ENCODE results near the gene IMMT.
A peak's percentile ranks its signal among the peaks of the same experiment; 100 is the strongest.
"Not testable (repeated sequence)": the region's sequence is repeated elsewhere in the genome, so short reads cannot be mapped to it uniquely, and the experiment has no call there.

The IMMT gene

GRCh38 chr2:86202336-86202692 is 7.1 kb upstream of the IMMT start:
- DNase-seq: no peak

DNA sequence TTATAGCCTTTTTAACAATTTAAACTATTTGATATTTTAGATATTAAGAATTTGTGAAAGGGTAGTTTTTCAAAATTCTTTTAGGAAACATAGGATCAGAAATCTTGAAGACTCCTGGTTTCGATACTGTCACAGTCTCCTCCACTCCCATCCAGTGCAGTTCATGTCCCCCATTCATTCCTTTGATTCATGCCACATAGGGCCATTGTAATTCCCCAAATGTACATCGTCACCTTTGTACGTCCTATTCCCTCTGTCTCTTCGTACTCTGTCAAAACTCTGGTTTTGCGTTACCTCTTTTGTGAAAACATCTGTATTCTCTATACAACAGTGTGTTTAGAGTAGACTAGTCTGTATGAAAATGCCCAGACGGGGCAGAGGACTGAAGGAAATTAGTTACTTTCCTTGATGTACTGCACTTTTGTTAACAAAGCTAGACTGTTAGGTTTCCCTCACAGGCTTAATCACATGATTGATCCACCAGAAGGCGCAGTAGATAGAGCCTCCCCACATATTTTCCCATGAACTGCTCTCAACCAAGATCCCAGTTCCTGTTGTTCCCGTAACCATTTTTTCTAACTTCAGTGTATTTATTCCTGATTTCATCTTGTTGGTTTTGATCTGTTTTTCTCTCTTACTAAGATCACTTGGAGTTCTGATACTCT is 6.5 kb upstream of the IMMT start:
- DNase-seq: peak in 3 of 58 donors; percentile 7 to 45 (median 30)

DNA sequence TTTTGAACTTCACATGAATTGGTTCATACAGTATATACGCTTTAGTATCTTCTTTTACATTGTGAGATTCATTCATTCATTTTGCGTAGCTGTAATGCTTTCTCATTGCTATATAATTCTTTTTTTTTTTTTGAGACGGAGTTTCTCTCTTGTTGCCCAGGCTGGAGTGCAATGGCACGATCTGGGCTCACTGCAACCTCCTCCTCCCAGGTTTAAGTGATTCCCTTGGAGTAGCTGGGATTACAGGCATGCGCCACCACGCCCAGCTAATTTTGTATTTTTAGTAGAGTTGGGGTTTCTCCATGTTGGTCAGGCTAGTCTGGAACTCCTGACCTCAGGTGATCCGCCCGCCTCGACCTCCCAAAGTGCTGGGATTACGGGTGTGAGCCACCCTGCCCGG is 5.3 kb upstream of the IMMT start:
- DNase-seq: not testable (repeated sequence)

GRCh38 chr2:86199834-86200177 is 4.5 kb upstream of the IMMT start:
- no peak for DNase-seq

- no peak for DNase-seq
Measured at GRCh38 chr2:86195808-86196387, 636 bp upstream of the IMMT start.

GRCh38 chr2:86194751-86195054 is 559 bp downstream of the IMMT start:
- DNase-seq: peak in 19 of 58 donors; percentile 82 to 97 (median 95)

DNA sequence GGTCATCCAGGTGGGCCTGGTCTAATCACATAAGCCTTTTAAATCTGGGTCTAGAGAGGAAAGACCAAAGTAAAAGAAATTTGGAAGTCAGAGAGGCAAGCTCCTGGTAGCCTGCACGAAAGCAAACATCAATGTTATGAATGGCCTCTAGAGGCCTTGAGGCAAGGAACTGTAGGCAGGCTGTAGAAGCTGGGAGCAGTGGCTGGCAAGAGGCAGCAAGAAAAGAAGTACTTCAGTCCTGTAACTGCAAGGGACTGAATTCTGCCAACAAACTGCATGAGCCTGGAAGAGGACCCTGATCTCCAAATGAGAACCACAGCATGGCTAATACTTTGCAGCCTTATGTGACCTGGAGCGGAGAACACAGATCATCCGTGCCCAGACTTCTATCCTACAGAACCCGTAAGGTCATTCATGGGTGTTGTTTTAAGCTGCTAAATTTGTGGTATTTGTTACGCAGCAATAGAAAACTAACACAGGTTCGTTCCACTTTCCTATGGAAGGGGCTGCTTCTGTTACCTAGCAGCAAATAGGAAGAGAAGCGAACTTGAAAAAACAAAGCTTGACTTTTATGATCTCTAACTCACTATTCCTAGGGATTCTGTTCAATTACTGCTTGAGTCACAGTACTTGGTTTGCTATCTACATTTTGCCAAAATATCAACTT is 1.2 kb downstream of the IMMT start:
- no peak for DNase-seq

GRCh38 chr2:86189782-86190416 is 5.4 kb downstream of the IMMT start:
- DNase-seq: no peak

DNA sequence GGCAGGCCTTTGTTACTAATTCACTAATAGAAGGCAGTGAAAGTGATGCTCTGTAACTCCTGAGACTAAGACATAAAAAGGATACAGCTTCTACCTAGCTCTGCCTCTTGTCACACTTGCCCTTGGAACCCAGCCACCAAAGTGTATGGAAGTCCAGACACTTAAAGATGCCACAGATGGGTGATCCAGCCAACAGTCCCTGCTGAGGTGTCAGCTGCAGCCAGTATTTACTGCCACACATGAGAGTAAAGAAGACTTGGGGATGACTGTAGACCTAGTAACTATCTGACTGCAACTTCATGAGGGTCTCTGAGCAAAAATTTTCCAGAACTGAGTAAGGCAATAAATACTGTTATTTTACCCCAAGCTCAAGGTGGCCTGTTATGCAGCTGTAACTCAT is 8.8 kb downstream of the IMMT start:
- no peak for DNase-seq

GRCh38 chr2:86185517-86186212 is 9.6 kb downstream of the IMMT start:
- no peak for DNase-seq

DNA sequence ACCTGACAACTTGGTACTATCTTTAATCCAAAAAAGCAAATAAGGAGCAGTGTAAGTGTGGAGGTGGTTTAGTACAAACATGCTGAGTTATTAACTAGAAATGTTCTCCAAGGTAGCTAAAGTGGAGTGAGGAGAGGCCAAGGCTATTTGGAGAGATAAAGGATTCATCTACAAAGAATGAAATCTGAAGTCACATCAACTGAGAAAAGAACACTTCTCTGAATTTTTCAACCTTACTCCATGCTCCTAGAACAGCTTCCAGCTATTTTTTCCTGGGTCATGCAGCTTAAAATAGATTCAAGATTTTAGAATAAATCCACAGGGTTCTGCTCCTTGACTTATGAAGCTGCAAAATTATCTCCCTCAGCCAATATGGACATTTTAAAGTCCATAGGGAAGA is 18.7 kb downstream of the IMMT start:
- DNase-seq: no peak

GRCh38 chr2:86175828-86176227 is 19.4 kb downstream of the IMMT start:
- DNase-seq: no peak

- no peak for DNase-seq
Measured at GRCh38 chr2:86174445-86174844, 20.8 kb downstream of the IMMT start.

- DNase-seq: no peak
Measured at GRCh38 chr2:86172610-86173009, 22.7 kb downstream of the IMMT start.

DNA sequence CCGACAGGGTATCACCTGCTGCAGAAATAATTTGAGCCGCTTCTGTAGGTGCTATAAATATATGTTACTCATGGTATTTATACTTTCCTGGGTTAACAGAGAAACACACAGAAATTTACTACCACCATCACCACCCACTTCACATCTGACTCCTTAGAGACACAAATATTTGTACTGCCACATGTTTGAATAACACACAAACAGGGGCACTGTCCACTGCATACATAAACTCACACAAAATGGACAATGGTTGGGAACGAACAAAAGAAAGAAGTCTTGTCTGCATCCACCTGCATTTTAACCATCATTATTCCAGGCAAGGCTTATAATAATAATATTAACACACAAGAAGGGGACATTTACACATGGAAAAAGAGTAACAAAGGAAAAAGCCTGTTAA is 24.0 kb downstream of the IMMT start:
- DNase-seq: peak in 1 of 58 donors; percentile 3

DNA sequence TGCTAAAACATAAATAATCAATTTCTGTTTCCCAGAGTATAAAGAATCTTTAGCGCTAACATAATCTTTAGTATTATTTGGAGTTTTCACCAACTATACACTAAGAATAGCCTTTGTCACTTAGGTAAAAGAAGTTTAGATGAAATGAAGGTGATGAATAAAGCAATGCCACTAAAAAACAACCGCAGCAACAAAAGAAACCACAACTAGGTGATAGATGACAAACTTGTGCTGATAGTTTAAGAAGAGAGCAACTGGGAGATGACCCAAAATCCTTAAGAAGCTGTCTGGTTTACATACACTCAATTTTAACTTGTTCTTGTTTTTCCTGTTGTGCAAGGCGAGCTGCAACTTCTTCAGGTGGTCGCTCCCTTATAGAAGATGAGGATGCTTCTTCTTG is 24.8 kb downstream of the IMMT start:
- DNase-seq: no peak

GRCh38 chr2:86160156-86160952 is 34.9 kb downstream of the IMMT start:
- no peak for DNase-seq

DNA sequence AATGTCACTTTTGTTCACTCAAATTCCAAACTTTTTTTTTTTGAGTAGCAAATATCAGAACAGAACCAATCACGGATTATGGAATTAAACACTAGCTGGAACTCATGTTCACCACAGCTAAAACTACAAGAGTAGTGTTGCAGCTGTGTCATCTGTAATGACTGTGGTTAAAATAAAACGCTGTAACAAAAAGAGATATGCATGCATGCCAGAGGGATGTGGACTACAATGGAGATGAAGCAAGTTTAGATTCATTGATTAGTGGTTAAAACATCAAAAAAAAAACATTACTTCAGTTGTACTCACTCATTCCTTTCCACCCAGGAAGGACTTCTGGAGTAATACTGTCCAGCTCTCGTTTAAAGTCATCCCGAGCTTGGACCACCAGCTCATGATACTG is 37.0 kb downstream of the IMMT start:
- DNase-seq: no peak

- DNase-seq: no peak
Measured at GRCh38 chr2:86157009-86157556, 38.2 kb downstream of the IMMT start.

DNA sequence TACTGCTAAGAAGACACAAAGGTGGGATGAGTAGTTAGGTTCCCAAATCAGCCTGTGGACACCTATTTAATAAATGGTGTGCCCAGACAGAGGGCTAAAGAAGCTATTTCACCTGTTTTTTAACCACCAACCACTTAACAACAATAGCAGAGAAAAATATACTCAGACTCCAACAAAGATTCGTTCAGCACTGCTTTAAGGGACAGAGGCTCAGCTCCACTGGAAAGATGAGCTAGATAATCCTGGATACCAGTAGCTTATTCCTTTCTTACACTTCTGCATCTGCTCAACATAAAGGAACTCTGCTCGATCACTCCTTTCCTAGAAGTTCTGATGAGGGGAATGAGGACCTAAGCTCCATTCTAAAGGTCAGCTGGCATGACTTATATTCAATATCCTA is 44.8 kb downstream of the IMMT start:
- DNase-seq: no peak

DNA sequence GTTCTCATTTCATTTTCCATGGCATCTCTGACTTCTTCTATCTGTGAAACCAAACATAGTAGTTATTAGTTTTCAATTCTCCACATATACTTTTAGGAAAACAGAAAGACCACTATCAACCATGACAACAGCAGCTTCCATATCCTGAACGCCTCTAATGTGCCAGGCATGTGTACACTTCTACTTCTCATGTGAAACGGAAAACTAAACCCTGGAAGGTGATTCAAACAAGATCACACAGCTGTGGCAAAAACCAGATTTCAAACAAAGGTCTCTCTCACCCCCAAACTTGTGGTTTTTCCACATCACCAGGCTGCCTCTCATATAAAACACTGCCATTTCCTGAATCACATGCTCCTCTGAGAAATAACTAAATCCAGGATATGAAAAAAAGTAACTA is 47.5 kb downstream of the IMMT start:
- DNase-seq: no peak

Data from anterior cingulate cortex (tissue), 58 donors.